GM23248 (cell line): ENCODE measurements around the gene PM20D1. TPM values are rescaled to one million over a fixed set of nuclear protein-coding genes. Genes with fewer than 3 reads are reported as not detected.

Source experiments
- DNase-seq: peaks from one replicate; pipeline ENCODE4 v3.0.0-alpha.2; 2015
- H2AFZ ChIP-seq: fragments of 200-600 bp; sonication (generic); 2 replicates; pipeline ENCODE4 v1.6.1; 2016; ENCODE audit warnings: antibody characterized with exemption
- H3F3A ChIP-seq: fragments of 200-600 bp; sonication (generic); 2 replicates; pipeline ENCODE4 v1.6.1; 2016; ENCODE audit warnings: mild to moderate bottlenecking, antibody characterized with exemption, mixed run types; ENCODE audit not compliant: insufficient read depth
- H3K27ac ChIP-seq: fragments of 200-600 bp; sonication (generic); 2 replicates; pipeline ENCODE4 v1.5.1; 2016; ENCODE audit warnings: mild to moderate bottlenecking
- H3K27me3 ChIP-seq: fragments of 200-600 bp; sonication (generic); replicated peaks from 2 replicates; pipeline ENCODE4 v1.6.1; 2016; ENCODE audit warnings: mild to moderate bottlenecking; ENCODE audit not compliant: insufficient read depth
- H3K36me3 ChIP-seq: fragments of 200-600 bp; sonication (generic); 2 replicates; pipeline ENCODE4 v1.6.1; 2016; ENCODE audit warnings: low read depth, mild to moderate bottlenecking
- H3K4me1 ChIP-seq: fragments of 200-600 bp; sonication (generic); 2 replicates; pipeline ENCODE4 v1.6.1; 2016; ENCODE audit warnings: mild to moderate bottlenecking; ENCODE audit not compliant: insufficient read depth
- H3K4me2 ChIP-seq: fragments of 200-600 bp; sonication (generic); one replicate; pipeline ENCODE4 v1.6.1; 2016; ENCODE audit warnings: mild to moderate bottlenecking; ENCODE audit not compliant: unreplicated experiment
- H3K4me3 ChIP-seq: fragments of 200-600 bp; sonication (generic); 2 replicates; pipeline ENCODE4 v1.5.1; 2016; ENCODE audit warnings: mild to moderate bottlenecking
- H3K79me2 ChIP-seq: fragments of 200-600 bp; sonication (generic); 2 replicates; pipeline ENCODE4 v1.6.1; 2016; ENCODE audit warnings: mild to moderate bottlenecking; ENCODE audit not compliant: insufficient read depth
- H3K9ac ChIP-seq: fragments of 200-600 bp; sonication (generic); 2 replicates; pipeline ENCODE4 v1.6.1; 2016; ENCODE audit warnings: mild to moderate bottlenecking
- H3K9me2 ChIP-seq: fragments of 200-600 bp; sonication (generic); 2 replicates; pipeline ENCODE4 v1.6.1; 2016; ENCODE audit warnings: mixed run types, mild to moderate bottlenecking, moderate library complexity; ENCODE audit not compliant: insufficient read depth
- H3K9me3 ChIP-seq: fragments of 200-600 bp; sonication (generic); one replicate; pipeline ENCODE4 v1.6.1; 2017; ENCODE audit warnings: low read depth
- H4K20me1 ChIP-seq: fragments of 200-600 bp; sonication (generic); 2 replicates; pipeline ENCODE4 v1.6.0; 2016; ENCODE audit not compliant: insufficient read depth
- EZH2 ChIP-seq: fragments of 200-600 bp; sonication (generic); IDR thresholded peaks from 2 replicates; pipeline ENCODE4 v1.6.1; 2018; ENCODE audit warnings: antibody characterized with exemption, mild to moderate bottlenecking; ENCODE audit not compliant: insufficient read depth, poor library complexity, severe bottlenecking
- EZH2phosphoT487 ChIP-seq: fragments of 200-600 bp; sonication (generic); IDR thresholded peaks from 2 replicates; pipeline ENCODE4 v1.6.1; 2018; ENCODE audit warnings: antibody characterized with exemption, moderate library complexity, mild to moderate bottlenecking, low read depth; ENCODE audit not compliant: insufficient read depth
- WGBS, 2 experiments: methylation state at CpG; one replicate each; pipeline ENCODE4 v1.1.6; 2015 to 2017; ENCODE audit warnings: low lambda C conversion rate in 2 of 2, low coverage in 1 of 2; ENCODE audit errors: missing lambda C conversion rate in 2 of 2; 5-methylcytosine and 5-hydroxymethylcytosine counted together
- in situ Hi-C: fragments of 300-500 bp; cut with MboI; formaldehyde crosslinking; loops from 2 replicates; pipeline ENCODE4 v1.15.0; 2020
- polyA plus RNA-seq: library from polyadenylated mRNA; unstranded; fragments of >200 nt; fragmentation: Nextera tagmentation; extraction: Ambion mirVana; gene quantifications from 2 replicates; pipeline ENCODE4 v1.2.1, GENCODE V29; 2016
- total RNA-seq: library from RNA; depleted of rRNA; stranded (reverse); fragments of >200 nt; shearing (Covaris generic); gene quantifications from 2 replicates; pipeline ENCODE4 v1.2.3, GENCODE V29; 2014; rRNA removed

Gene PM20D1
- total and polyA plus RNA-seq, 2 experiments from 2014 or later: 0.11 to 0.22 TPM

DNA sequence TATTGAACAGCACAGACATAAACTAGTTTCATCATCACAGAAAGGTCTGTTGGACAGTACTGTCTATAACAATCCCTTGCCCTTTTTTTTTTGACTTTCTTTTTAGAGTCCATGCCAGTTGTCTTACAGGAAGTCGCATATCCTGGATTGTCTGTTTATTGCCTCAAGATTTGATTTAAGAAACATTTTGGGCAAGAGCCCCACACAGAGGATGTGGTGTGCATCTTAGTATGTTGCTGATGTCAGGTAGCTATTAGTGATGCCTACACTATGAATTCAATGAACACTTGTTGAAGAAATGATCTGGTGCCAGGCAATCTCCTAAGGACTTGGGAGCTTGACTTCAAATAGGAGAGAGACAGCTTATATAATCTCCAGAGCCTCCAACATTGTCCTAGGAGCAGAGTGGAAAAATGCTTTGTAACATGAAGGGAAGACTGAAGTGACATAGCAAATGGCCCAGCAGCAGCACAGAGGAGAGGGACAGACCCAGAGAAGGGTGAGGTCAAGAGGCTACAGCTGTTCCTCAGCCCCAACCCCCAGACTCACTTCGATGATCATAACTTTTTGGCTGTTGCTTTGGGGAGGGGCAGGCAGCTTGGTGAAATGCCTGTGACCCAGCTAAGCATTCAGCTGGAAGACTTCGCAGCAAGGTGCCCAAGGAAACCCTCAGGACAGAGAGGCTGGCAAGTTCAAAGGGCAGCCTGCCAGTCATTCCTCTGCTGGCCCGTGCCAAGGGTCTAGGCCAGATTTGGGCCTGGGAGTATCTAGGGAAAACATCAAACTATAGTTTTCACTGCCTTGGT, 67.1 kb downstream of the PM20D1 start:
- no peak for TF ChIP-seq EZH2
- Histone ChIP-seq H3K4me1 (no peaks in the 10 kb centered on the region), H3K9me3 (no peaks in the 10 kb centered on the region), H3K79me2 (no peaks in the 10 kb centered on the region), H4K20me1 (no peaks in the 10 kb centered on the region), H3K36me3 (no peaks in the 10 kb centered on the region), H3K27ac (no peak overlapping the region), H3F3A (no peaks in the 10 kb centered on the region), H3K27me3 (no peaks in the 10 kb centered on the region), H3K9me2 (no peaks in the 10 kb centered on the region), H3K9ac (no peak overlapping the region), H2AFZ (no peak overlapping the region), H3K4me2 (no peak overlapping the region), H3K4me3 (no peak overlapping the region)
- in situ Hi-C loops: no loop called here
- 45 to 61% methylated on average over 4 of the region's 4 CpGs for WGBS, 2 experiments
- no peak for DNase-seq

- no peaks in the 10 kb centered on the region for H3K9me2 ChIP-seq
- H3K79me2 ChIP-seq: no peaks in the 10 kb centered on the region
- WGBS, 2 experiments: 75 to 83% methylated on average over 4 to 5 of the region's 5 CpGs
- no peaks in the 10 kb centered on the region for H3K36me3 ChIP-seq
- no peak overlapping the region for H3K9ac ChIP-seq
- H3K9me3 ChIP-seq: no peaks in the 10 kb centered on the region
- in situ Hi-C loops: no loop called here
- no peaks in the 10 kb centered on the region for H3F3A ChIP-seq
- no peaks in the 10 kb centered on the region for H4K20me1 ChIP-seq
- no peaks in the 10 kb centered on the region for H3K27me3 ChIP-seq
- H3K4me1 ChIP-seq: no peaks in the 10 kb centered on the region
- H3K4me2 ChIP-seq: no peak overlapping the region
- H2AFZ ChIP-seq: no peak overlapping the region
- H3K4me3 ChIP-seq: no peak overlapping the region
- TF ChIP-seq EZH2 (no peak), EZH2phosphoT487 (no peak)
- H3K27ac ChIP-seq: no peak overlapping the region
- DNase-seq: no peak
Measured at GRCh38 chr1:205780335-205780734, 69.6 kb downstream of the PM20D1 start.

Other genes starting within 250 kb of the PM20D1 start
- gene ELK4, start 218.1 kb downstream of the PM20D1 start, total RNA-seq: 15.2 and 16.4 TPM in 2 replicates
- gene ELK4, start 218.1 kb downstream of the PM20D1 start, polyA plus RNA-seq: 4.4 and 5.1 TPM in 2 replicates
- gene SLC45A3, start 169.6 kb downstream of the PM20D1 start, total RNA-seq: 1.2 and 1.8 TPM in 2 replicates
- gene SLC45A3, start 169.6 kb downstream of the PM20D1 start, polyA plus RNA-seq: 0.18 and 0.38 TPM in 2 replicates
- 122 and 125 TPM in 2 replicates for gene NUCKS1, start 100.0 kb downstream of the PM20D1 start, total RNA-seq
- 69.2 and 69.9 TPM in 2 replicates for gene NUCKS1, start 100.0 kb downstream of the PM20D1 start, polyA plus RNA-seq
- 12.1 and 16.8 TPM in 2 replicates for gene RAB29, start 74.7 kb downstream of the PM20D1 start, total RNA-seq
- 18.0 and 18.1 TPM in 2 replicates for gene RAB29, start 74.7 kb downstream of the PM20D1 start, polyA plus RNA-seq
- 22.4 and 24.4 TPM in 2 replicates for gene SLC41A1, start 36.9 kb downstream of the PM20D1 start, total RNA-seq
- gene SLC41A1, start 36.9 kb downstream of the PM20D1 start, polyA plus RNA-seq: 21.3 and 22.7 TPM in 2 replicates
- gene SLC26A9, start 93.3 kb upstream of the PM20D1 start, total RNA-seq: not detected in 2 replicates
- gene SLC26A9, start 93.3 kb upstream of the PM20D1 start, polyA plus RNA-seq: not detected in 2 replicates
- gene RAB7B, start 153.3 kb upstream of the PM20D1 start, total RNA-seq: 2.8 and 7.1 TPM in 2 replicates
- 7.6 and 7.7 TPM in 2 replicates for gene RAB7B, start 153.3 kb upstream of the PM20D1 start, polyA plus RNA-seq
- gene CTSE, start 173.8 kb upstream of the PM20D1 start, total RNA-seq: not detected in 2 replicates
- gene CTSE, start 173.8 kb upstream of the PM20D1 start, polyA plus RNA-seq: not detected in 2 replicates
- gene RHEX, start 203.0 kb upstream of the PM20D1 start, total RNA-seq: not detected in 2 replicates
- gene RHEX, start 203.0 kb upstream of the PM20D1 start, polyA plus RNA-seq: not detected in 2 replicates